HepG2 (cell line): Measurements from ENCODE around the gene TADA2A. TPM values are rescaled to one million over a fixed set of nuclear protein-coding genes. Genes with fewer than 3 reads are reported as not detected.

Experiments
- ARID2 ChIP-seq: sonication (generic); formaldehyde crosslinking; IDR thresholded peaks from 2 replicates; pipeline ENCODE4 v1.8.1; 2022; ENCODE audit warnings: mild to moderate bottlenecking, missing genetic modification reagents, borderline replicate concordance
- ASH2L ChIP-seq: fragments of 300-600, 200-600 bp; sonication (generic); IDR thresholded peaks from 2 replicates; pipeline ENCODE4 v1.7.0; 2017; ENCODE audit warnings: low read depth, mild to moderate bottlenecking, moderate library complexity, mixed read lengths, low read length; ENCODE audit not compliant: insufficient read length
- BRD4 ChIP-seq: sonication (generic); formaldehyde crosslinking; IDR thresholded peaks from 2 replicates; pipeline ENCODE4 v1.4.0; 2020; ENCODE audit warnings: missing genetic modification reagents
- ELF3 ChIP-seq: IDR thresholded peaks from 2 replicates; pipeline ENCODE4 v1.6.1; 2016; ENCODE audit warnings: missing genetic modification reagents, missing compliant biosample characterization
- ETV6 ChIP-seq: sonication (generic); formaldehyde crosslinking; conservative IDR thresholded peaks from 2 replicates; pipeline ENCODE4 v1.4.0; 2020; ENCODE audit warnings: missing genetic modification reagents
- FOXJ3 ChIP-seq: sonication (generic); formaldehyde crosslinking; IDR thresholded peaks from 2 replicates; pipeline ENCODE4 v1.4.0; 2020; ENCODE audit warnings: missing genetic modification reagents, mild to moderate bottlenecking, borderline replicate concordance
- GATA4 ChIP-seq: sonication (generic); IDR thresholded peaks from 2 replicates; pipeline ENCODE4 v1.6.1; 2016; ENCODE audit warnings: antibody characterized with exemption, low read depth, borderline replicate concordance
- HDAC1 ChIP-seq: sonication (generic); formaldehyde crosslinking; IDR thresholded peaks from 2 replicates; pipeline ENCODE4 v1.5.1; 2020; ENCODE audit warnings: mild to moderate bottlenecking, missing genetic modification reagents
- HOXA9 ChIP-seq: sonication (generic); formaldehyde crosslinking; IDR thresholded peaks from 2 replicates; pipeline ENCODE4 v1.8.1; 2022; ENCODE audit warnings: missing genetic modification reagents, mild to moderate bottlenecking, moderate library complexity, borderline replicate concordance
- MAZ ChIP-seq, 2 experiments: sonication (generic) in 1 of 2; formaldehyde crosslinking in 1 of 2; IDR thresholded peaks; 2 replicates each; pipeline versions ENCODE4 v1.5.0 to v1.6.1; 2012 to 2020; ENCODE audit warnings: low read depth in 2 of 2, mild to moderate bottlenecking in 2 of 2, borderline replicate concordance in 1 of 2, improper control_type of control experiment in 1 of 2, low read length in 1 of 2, missing genetic modification reagents in 1 of 2, moderate library complexity in 1 of 2
- NFKB2 ChIP-seq: sonication (generic); formaldehyde crosslinking; IDR thresholded peaks from 2 replicates; pipeline ENCODE4 v1.4.0; 2020; ENCODE audit warnings: missing genetic modification reagents, borderline replicate concordance
- SP1 ChIP-seq, 2 experiments: fragments of 450-650 bp in 1 of 2; sonication (generic) in 1 of 2; formaldehyde crosslinking in 1 of 2; IDR thresholded peaks; 2 replicates each; pipeline versions ENCODE4 v1.4.0 to v1.6.1; 2016 to 2020; ENCODE audit warnings: missing genetic modification reagents in 1 of 2
- TBX2 ChIP-seq: sonication (generic); formaldehyde crosslinking; IDR thresholded peaks from 2 replicates; pipeline ENCODE4 v1.5.0; 2020; ENCODE audit warnings: missing genetic modification reagents, mild to moderate bottlenecking, borderline replicate concordance
- ZNF138 ChIP-seq: sonication (generic); formaldehyde crosslinking; IDR thresholded peaks from 2 replicates; pipeline ENCODE4 v1.5.0; 2020; ENCODE audit warnings: mild to moderate bottlenecking, low read depth, missing genetic modification reagents
- ZNF354B ChIP-seq: sonication (generic); formaldehyde crosslinking; IDR thresholded peaks from 2 replicates; pipeline ENCODE4 v1.8.0; 2022; ENCODE audit warnings: mild to moderate bottlenecking, missing genetic modification reagents
- ZSCAN25 ChIP-seq: sonication (generic); formaldehyde crosslinking; IDR thresholded peaks from 2 replicates; pipeline ENCODE4 v1.8.0; 2022; ENCODE audit warnings: mild to moderate bottlenecking, missing genetic modification reagents
- polyA plus RNA-seq, 8 experiments: library from polyadenylated mRNA; depleted of rRNA in 3 of 8; stranded (reverse) in 7 of 8; unstranded in 1 of 8; fragments of >200 nt; fragmentation: Illumina TruSeq in 4 of 8; extraction: Trizol in 4 of 8; gene quantifications; 2 replicates each; pipeline versions ENCODE4 v1.2.1 to v1.2.3, GENCODE V29; 2011 to 2016; ENCODE audit warnings: low read depth in 4 of 8, missing spikeins in 1 of 8, mixed read lengths in 1 of 8; ENCODE audit not compliant: insufficient read depth in 1 of 8
- total RNA-seq, 5 experiments: library from RNA; depleted of rRNA; stranded (reverse); fragments of >200 nt; fragmentation: Illumina TruSeq; extraction: Trizol; gene quantifications; 2 replicates each; pipeline ENCODE4 v1.2.3, GENCODE V29; 2016; ENCODE audit warnings: low read depth in 1 of 5
- TF ChIP-seq, protein P1 (sequence below): sonication (generic); formaldehyde crosslinking; IDR thresholded peaks from 2 replicates; pipeline ENCODE4 v1.5.1; 2020; ENCODE audit warnings: mild to moderate bottlenecking, missing genetic modification reagents, moderate library complexity
- TF ChIP-seq, protein P2 (sequence below): IDR thresholded peaks from 2 replicates; pipeline ENCODE4 v1.6.1; 2016; ENCODE audit warnings: low read depth, control low read depth
- TF ChIP-seq, protein P3 (sequence below): sonication (generic); formaldehyde crosslinking; IDR thresholded peaks from 2 replicates; pipeline ENCODE4 v1.5.1; 2020; ENCODE audit warnings: missing genetic modification reagents, mild to moderate bottlenecking, borderline replicate concordance
- TF ChIP-seq, protein P4 (sequence below): sonication (generic); formaldehyde crosslinking; IDR thresholded peaks from 2 replicates; pipeline ENCODE4 v1.8.1; 2023; ENCODE audit warnings: mild to moderate bottlenecking, missing genetic modification reagents

The TADA2A gene
- total and polyA plus RNA-seq, 2 of the 13 experiments (the other 11 are each of a cell fraction or from before 2014, with no cell fraction given), result 8.0 to 14.0 TPM

DNA sequence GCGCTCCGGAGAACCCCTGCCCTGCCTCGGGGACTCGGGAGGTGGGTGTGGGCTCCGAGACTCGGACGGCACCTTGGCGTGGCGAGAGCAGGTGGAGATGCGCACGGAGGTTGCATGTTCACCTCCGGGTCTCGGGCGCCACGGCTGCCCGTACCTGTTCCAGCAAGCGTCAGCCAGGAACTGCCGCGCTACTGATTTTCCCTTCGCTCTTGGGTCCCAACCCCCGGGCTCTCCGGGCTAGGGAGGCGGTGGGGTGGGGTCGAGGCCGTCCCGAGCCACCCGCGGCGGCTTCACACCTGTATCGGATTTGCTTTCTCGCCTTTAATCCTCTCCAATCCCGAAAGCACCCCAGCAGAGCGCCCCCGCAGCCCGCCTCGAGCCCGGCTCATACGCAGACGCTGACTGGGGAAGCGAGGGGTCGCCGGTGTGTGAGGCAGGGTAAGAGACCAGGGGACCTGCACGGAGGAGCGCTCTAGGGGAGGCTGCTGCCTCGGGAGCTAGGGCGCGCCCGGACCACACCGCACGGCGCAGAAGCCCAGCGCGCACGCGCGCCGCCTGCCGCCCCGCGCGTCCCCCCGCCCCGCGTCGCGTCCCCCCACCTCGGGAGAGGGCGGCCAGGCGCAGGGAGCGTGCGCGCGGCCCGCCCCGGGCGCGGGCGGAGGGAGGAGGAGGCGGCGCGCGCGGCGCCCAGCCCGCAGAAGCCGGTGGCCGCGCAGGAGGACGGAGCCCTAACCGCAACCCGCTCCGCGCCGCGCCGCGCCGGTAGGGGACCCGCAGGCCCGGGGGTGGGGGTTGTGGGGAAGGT, 82.7 kb downstream of the TADA2A start, which contains the start of gene DUSP14 (continued):
- TF ChIP-seq, protein P1, sequence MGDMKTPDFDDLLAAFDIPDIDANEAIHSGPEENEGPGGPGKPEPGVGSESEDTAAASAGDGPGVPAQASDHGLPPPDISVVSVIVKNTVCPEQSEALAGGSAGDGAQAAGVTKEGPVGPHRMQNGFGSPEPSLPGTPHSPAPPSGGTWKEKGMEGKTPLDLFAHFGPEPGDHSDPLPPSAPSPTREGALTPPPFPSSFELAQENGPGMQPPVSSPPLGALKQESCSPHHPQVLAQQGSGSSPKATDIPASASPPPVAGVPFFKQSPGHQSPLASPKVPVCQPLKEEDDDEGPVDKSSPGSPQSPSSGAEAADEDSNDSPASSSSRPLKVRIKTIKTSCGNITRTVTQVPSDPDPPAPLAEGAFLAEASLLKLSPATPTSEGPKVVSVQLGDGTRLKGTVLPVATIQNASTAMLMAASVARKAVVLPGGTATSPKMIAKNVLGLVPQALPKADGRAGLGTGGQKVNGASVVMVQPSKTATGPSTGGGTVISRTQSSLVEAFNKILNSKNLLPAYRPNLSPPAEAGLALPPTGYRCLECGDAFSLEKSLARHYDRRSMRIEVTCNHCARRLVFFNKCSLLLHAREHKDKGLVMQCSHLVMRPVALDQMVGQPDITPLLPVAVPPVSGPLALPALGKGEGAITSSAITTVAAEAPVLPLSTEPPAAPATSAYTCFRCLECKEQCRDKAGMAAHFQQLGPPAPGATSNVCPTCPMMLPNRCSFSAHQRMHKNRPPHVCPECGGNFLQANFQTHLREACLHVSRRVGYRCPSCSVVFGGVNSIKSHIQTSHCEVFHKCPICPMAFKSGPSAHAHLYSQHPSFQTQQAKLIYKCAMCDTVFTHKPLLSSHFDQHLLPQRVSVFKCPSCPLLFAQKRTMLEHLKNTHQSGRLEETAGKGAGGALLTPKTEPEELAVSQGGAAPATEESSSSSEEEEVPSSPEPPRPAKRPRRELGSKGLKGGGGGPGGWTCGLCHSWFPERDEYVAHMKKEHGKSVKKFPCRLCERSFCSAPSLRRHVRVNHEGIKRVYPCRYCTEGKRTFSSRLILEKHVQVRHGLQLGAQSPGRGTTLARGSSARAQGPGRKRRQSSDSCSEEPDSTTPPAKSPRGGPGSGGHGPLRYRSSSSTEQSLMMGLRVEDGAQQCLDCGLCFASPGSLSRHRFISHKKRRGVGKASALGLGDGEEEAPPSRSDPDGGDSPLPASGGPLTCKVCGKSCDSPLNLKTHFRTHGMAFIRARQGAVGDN (CRISPR knock-in tag), result peak; percentile 92
- no peak for TF ChIP-seq HOXA9 (CRISPR knock-in tag)
- TF ChIP-seq BRD4 (CRISPR knock-in tag), result peak; percentile 80; the same call in 1 of the 2 replicates
- TF ChIP-seq ETV6 (CRISPR knock-in tag), result peak; percentile 82; the same call in 1 of the 2 replicates
- no peak for TF ChIP-seq ZNF354B
- TF ChIP-seq FOXJ3 (CRISPR knock-in tag), result no peak
- TF ChIP-seq, protein P2, sequence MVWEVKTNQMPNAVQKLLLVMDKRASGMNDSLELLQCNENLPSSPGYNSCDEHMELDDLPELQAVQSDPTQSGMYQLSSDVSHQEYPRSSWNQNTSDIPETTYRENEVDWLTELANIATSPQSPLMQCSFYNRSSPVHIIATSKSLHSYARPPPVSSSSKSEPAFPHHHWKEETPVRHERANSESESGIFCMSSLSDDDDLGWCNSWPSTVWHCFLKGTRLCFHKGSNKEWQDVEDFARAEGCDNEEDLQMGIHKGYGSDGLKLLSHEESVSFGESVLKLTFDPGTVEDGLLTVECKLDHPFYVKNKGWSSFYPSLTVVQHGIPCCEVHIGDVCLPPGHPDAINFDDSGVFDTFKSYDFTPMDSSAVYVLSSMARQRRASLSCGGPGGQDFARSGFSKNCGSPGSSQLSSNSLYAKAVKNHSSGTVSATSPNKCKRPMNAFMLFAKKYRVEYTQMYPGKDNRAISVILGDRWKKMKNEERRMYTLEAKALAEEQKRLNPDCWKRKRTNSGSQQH (CRISPR knock-in tag), result no peak
- TF ChIP-seq ELF3 (CRISPR knock-in tag), result peak; percentile 43; the same call in 1 of the 2 replicates
- peak; percentile 86; the same call in 1 of the 2 replicates for TF ChIP-seq NFKB2 (CRISPR knock-in tag)
- peak; percentile 62; the same call in 1 of the 2 replicates for TF ChIP-seq ZNF138 (CRISPR knock-in tag)
- no peak for TF ChIP-seq GATA4
- TF ChIP-seq MAZ (IDR thresholded peaks at IDR 0.05; ENCODE audit: borderline replicate concordance, low read depth, low read length), result peak; percentile 83; the same call in 1 of the 2 replicates
- no peak for TF ChIP-seq MAZ (CRISPR knock-in tag; IDR thresholded peaks at IDR 0.05; ENCODE audit: low read depth)
- no peak for TF ChIP-seq SP1 (IDR thresholded peaks at IDR 0.05)
- no peak for TF ChIP-seq SP1 (CRISPR knock-in tag; IDR thresholded peaks at IDR 0.05)
- no peak; the same call in 1 of the 2 replicates for TF ChIP-seq HDAC1 (CRISPR knock-in tag)
- no peak for TF ChIP-seq ZSCAN25 (CRISPR knock-in tag)
- TF ChIP-seq, protein P3, sequence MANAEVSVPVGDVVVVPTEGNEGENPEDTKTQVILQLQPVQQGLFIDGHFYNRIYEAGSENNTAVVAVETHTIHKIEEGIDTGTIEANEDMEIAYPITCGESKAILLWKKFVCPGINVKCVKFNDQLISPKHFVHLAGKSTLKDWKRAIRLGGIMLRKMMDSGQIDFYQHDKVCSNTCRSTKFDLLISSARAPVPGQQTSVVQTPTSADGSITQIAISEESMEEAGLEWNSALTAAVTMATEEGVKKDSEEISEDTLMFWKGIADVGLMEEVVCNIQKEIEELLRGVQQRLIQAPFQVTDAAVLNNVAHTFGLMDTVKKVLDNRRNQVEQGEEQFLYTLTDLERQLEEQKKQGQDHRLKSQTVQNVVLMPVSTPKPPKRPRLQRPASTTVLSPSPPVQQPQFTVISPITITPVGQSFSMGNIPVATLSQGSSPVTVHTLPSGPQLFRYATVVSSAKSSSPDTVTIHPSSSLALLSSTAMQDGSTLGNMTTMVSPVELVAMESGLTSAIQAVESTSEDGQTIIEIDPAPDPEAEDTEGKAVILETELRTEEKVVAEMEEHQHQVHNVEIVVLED (CRISPR knock-in tag), result peak; percentile 74
- TF ChIP-seq ASH2L, result peak; percentile 53
- peak; percentile 83 for TF ChIP-seq ARID2
- TF ChIP-seq, protein P4, sequence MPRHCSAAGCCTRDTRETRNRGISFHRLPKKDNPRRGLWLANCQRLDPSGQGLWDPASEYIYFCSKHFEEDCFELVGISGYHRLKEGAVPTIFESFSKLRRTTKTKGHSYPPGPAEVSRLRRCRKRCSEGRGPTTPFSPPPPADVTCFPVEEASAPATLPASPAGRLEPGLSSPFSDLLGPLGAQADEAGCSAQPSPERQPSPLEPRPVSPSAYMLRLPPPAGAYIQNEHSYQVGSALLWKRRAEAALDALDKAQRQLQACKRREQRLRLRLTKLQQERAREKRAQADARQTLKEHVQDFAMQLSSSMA (CRISPR knock-in tag), result 0 out of 2 replicates have a peak, but pooled peaks have one; percentile 18
- peak; percentile 74; the same call in 1 of the 2 replicates for TF ChIP-seq TBX2 (CRISPR knock-in tag)
